Type B pancreatic cell (in vitro differentiated cells): ENCODE results near the gene WDFY3. TPM values are rescaled to one million over a fixed set of nuclear protein-coding genes. Genes with fewer than 3 reads are reported as not detected.

ENCODE experiments used
- DNase-seq: peaks from one replicate; pipeline ENCODE4 v3.0.0; 2021; ENCODE audit warnings: mixed read lengths; ENCODE audit not compliant: unreplicated experiment; ENCODE audit errors: extremely low spot score
- H3K27ac Mint-ChIP-seq: 2 replicates; pipeline ENCODE4 v1.8.0; 2021; ENCODE audit warnings: mild to moderate bottlenecking, mixed read lengths
- H3K27me3 Mint-ChIP-seq: 2 replicates; pipeline ENCODE4 v1.8.0; 2021; ENCODE audit warnings: mixed read lengths
- H3K36me3 Mint-ChIP-seq: 2 replicates; pipeline ENCODE4 v1.8.0; 2021; ENCODE audit warnings: mixed read lengths
- H3K4me1 Mint-ChIP-seq: one replicate; pipeline ENCODE4 v1.8.0; 2021; ENCODE audit warnings: mixed read lengths; ENCODE audit not compliant: unreplicated experiment
- H3K4me3 Mint-ChIP-seq: 2 replicates; pipeline ENCODE4 v1.8.0; 2021; ENCODE audit warnings: mild to moderate bottlenecking, mixed read lengths
- H3K9me3 Mint-ChIP-seq: 2 replicates; pipeline ENCODE4 v1.8.0; 2021; ENCODE audit warnings: mixed read lengths
- total RNA-seq: library from RNA; stranded (reverse); gene quantifications from 2 replicates; pipeline ENCODE4 v1.2.1, GENCODE V29; 2021; ENCODE audit warnings: low replicate concordance
- TF ChIP-seq, protein P1 (sequence below): fragments of 200-600 bp; sonication (generic); conservative IDR thresholded peaks from 2 replicates; pipeline ENCODE4 v1.5.0; 2021; ENCODE audit warnings: antibody characterized with exemption, mild to moderate bottlenecking

Gene WDFY3
- total RNA-seq, 1 donor from 2014 or later = 79.5 TPM

GRCh38 chr4:84691800-84692199, 274.7 kb downstream of the WDFY3 start:
- H3K27me3 Mint-ChIP-seq = no peaks in the 10 kb centered on the region
- no peak overlapping the region for H3K4me3 Mint-ChIP-seq
- TF ChIP-seq, protein P1, sequence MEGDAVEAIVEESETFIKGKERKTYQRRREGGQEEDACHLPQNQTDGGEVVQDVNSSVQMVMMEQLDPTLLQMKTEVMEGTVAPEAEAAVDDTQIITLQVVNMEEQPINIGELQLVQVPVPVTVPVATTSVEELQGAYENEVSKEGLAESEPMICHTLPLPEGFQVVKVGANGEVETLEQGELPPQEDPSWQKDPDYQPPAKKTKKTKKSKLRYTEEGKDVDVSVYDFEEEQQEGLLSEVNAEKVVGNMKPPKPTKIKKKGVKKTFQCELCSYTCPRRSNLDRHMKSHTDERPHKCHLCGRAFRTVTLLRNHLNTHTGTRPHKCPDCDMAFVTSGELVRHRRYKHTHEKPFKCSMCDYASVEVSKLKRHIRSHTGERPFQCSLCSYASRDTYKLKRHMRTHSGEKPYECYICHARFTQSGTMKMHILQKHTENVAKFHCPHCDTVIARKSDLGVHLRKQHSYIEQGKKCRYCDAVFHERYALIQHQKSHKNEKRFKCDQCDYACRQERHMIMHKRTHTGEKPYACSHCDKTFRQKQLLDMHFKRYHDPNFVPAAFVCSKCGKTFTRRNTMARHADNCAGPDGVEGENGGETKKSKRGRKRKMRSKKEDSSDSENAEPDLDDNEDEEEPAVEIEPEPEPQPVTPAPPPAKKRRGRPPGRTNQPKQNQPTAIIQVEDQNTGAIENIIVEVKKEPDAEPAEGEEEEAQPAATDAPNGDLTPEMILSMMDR = no peak
- no peak for DNase-seq
- H3K36me3 Mint-ChIP-seq = peaks cover 47% of the 10 kb centered on the region
- no peaks in the 10 kb centered on the region for H3K4me1 Mint-ChIP-seq
- H3K9me3 Mint-ChIP-seq = no peaks in the 10 kb centered on the region
- no peak overlapping the region for H3K27ac Mint-ChIP-seq

GRCh38 chr4:84691170-84691691, 275.3 kb downstream of the WDFY3 start:
- no peak for DNase-seq
- no peaks in the 10 kb centered on the region for H3K4me1 Mint-ChIP-seq
- H3K4me3 Mint-ChIP-seq = no peak overlapping the region
- no peaks in the 10 kb centered on the region for H3K9me3 Mint-ChIP-seq
- H3K27ac Mint-ChIP-seq = no peak overlapping the region
- TF ChIP-seq, protein P1 = no peak
- H3K27me3 Mint-ChIP-seq = no peaks in the 10 kb centered on the region
- peaks cover 52% of the 10 kb centered on the region for H3K36me3 Mint-ChIP-seq

- H3K27me3 Mint-ChIP-seq = no peaks in the 10 kb centered on the region
- H3K4me1 Mint-ChIP-seq = no peaks in the 10 kb centered on the region
- peaks cover 50% of the 10 kb centered on the region for H3K36me3 Mint-ChIP-seq
- no peak for DNase-seq
- no peak overlapping the region for H3K4me3 Mint-ChIP-seq
- TF ChIP-seq, protein P1 = no peak
- H3K27ac Mint-ChIP-seq = no peak overlapping the region
- H3K9me3 Mint-ChIP-seq = no peaks in the 10 kb centered on the region
These were observed 276.0 kb downstream of the WDFY3 start for GRCh38 chr4:84690481-84690880.

GRCh38 chr4:84689197-84689596, 277.3 kb downstream of the WDFY3 start:
- Mint-ChIP-seq H3K9me3 (no peaks in the 10 kb centered on the region), H3K4me1 (no peaks in the 10 kb centered on the region), H3K4me3 (no peak overlapping the region), H3K36me3 (peaks cover 46% of the 10 kb centered on the region), H3K27ac (no peak overlapping the region), H3K27me3 (no peaks in the 10 kb centered on the region)
- no peak for DNase-seq
- TF ChIP-seq, protein P1 = no peak

GRCh38 chr4:84688605-84689004, 277.9 kb downstream of the WDFY3 start:
- no peak for DNase-seq
- Mint-ChIP-seq H3K36me3 (peaks cover 49% of the 10 kb centered on the region), H3K9me3 (no peaks in the 10 kb centered on the region), H3K27me3 (no peaks in the 10 kb centered on the region), H3K27ac (no peak overlapping the region), H3K4me1 (no peaks in the 10 kb centered on the region), H3K4me3 (no peak overlapping the region)
- TF ChIP-seq, protein P1 = no peak

DNA sequence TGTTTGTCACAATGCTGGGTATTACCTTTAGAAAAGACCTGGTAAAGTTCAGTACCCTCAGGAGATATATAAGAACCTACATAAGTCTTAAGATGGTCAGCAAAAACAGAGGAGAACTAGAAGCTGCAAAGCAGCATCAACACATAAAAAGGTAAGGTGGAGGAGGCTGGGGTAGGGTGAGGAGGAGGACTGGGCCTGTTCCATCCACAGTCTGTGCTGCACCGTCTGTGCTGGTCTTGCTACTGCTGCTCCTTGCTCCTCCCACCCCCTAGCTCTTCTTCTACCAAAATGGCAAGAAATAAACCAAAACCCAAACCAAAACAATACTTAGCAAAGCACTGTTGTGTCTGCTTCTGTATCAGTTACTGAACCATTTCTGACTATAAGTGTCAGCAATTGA, 281.4 kb downstream of the WDFY3 start:
- H3K4me1 Mint-ChIP-seq = peaks cover 7% of the 10 kb centered on the region
- H3K9me3 Mint-ChIP-seq = no peaks in the 10 kb centered on the region
- TF ChIP-seq, protein P1 = no peak
- H3K27me3 Mint-ChIP-seq = no peaks in the 10 kb centered on the region
- no peak overlapping the region for H3K4me3 Mint-ChIP-seq
- no peak overlapping the region for H3K27ac Mint-ChIP-seq
- no peak for DNase-seq
- peaks cover 54% of the 10 kb centered on the region for H3K36me3 Mint-ChIP-seq
